NCI-H524 treated with DMSO at 0.1 percent for 48 hours (cell line): ENCODE results near the gene BSCL2.
"Not testable (repeated sequence)": the region's sequence is repeated elsewhere in the genome, so short reads cannot be mapped to it uniquely, and the experiment has no call there.

Source experiments
- DNase-seq: peaks from one replicate; lab custom pipeline; 2025; lab: John Stamatoyannopoulos, UW

BSCL2 gene

GRCh38 chr11:62656796-62657429 lies 50.3 kb downstream of the BSCL2 start:
- DNase-seq: no peak

GRCh38 chr11:62654297-62654696 lies 52.9 kb downstream of the BSCL2 start:
- no peak for DNase-seq

GRCh38 chr11:62652161-62653006 lies 54.8 kb downstream of the BSCL2 start:
- no peak for DNase-seq

GRCh38 chr11:62650283-62650682 lies 56.9 kb downstream of the BSCL2 start:
- DNase-seq: not testable (repeated sequence)

DNA sequence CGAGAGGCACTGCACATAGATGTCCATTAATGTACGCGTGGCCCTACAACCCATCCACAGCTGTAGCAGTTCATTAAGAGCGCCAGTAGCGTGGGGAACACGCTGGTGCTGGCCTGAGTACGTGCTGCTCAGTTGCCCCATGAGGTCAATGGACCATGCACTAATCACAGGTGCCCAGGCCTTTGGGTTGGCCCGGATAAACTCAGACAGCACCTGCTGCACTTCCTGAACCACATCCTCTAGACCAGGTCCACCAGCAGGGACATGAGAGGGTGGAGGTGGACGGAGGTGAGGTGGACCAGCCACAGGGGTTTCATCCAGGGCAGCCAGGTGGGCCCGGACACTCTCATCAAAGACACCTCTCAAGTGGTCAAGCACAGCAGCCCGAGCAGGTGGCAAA lies 57.7 kb downstream of the BSCL2 start:
- no peak for DNase-seq

GRCh38 chr11:62648967-62649364 lies 58.3 kb downstream of the BSCL2 start:
- no peak for DNase-seq

DNA sequence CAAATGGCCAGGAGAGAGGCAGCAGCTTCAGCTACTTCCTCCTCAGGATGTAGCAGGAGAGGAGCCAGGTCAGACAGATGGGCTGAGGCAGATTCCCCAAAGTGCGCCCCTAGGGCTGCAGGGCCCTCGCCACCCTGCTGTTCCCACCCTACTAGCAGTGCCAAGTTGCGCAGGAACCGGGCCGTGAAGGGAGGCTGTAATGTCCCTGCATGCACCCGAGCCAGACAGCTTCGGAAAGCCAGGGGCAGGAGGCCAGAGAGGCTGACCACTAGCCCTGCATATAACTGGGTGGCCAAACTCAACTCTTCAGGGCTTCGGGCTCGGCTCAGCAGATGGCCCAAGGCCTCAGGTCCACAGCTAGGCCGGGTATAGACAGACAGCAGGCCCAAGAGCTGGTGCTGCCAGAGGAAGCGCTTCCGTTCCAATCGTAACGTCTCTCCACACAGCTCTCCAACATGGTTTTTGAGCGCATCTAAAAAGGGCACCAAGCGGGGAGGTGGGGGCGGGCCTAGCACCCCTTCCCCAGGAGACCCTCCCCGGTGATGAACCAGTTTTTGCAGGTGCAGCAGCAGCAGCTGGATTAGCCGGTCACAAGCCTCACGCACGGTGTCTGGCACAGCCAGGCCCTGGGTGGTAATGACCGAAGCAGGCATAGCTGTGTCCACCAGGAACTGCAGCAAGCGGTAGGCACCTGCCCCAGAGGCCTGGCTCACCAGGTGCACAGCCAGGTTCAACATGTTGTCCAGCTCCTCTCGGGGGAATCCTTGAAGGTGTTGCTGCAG lies 58.8 kb downstream of the BSCL2 start:
- no peak for DNase-seq

- DNase-seq: no peak
These were observed 59.6 kb downstream of the BSCL2 start for GRCh38 chr11:62647609-62648005.

- DNase-seq: no peak
These were observed 60.2 kb downstream of the BSCL2 start for GRCh38 chr11:62646825-62647608.

GRCh38 chr11:62645946-62646824 lies 61.0 kb downstream of the BSCL2 start, which contains the start of gene GANAB:
GANAB (minus strand) TSS chr11:62646613; CDS start chr11:62646599, 14 bp downstream.
- peak; percentile 88 for DNase-seq

DNA sequence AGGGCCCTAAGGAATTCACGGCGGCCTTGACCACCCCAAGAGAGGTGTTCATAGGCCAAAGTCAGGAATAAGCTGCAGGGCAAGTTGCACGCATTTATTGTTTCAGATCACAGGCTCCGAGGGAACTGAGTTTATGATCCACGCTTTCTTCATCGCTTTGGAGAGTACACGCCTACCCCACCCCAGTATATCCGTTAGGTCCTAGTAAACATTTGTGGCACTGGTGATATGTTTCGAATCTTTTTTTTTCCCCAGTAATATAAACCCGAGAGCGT lies 61.6 kb downstream of the BSCL2 start:
- no peak for DNase-seq

DNA sequence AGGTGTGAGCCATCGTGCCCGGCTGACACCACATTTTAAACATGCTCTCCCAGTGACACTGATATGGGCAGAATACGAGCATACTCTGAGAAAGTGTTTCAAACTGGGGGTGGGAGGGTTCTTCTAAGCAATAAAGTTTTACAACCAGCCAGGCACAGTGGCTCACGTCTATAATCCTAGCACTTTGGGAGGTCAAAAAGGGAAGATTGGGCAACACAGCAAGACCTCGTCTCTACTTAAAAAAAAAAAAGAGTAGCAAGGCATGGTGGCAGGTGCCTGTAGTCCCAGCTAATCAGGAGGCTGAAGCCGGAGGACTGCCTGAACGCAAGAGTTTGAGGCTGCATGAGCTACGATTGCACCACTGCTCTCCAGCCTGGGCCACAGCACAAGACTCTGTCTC lies 63.0 kb downstream of the BSCL2 start:
- no peak for DNase-seq
